HCT116 (cell line): ENCODE data around the gene CAPSL. TPM values are rescaled to one million over a fixed set of nuclear protein-coding genes. Genes with fewer than 3 reads are reported as not detected.
"Not testable (repeated sequence)": the region's sequence is repeated elsewhere in the genome, so short reads cannot be mapped to it uniquely, and the experiment has no call there.

Experiments
- ATAC-seq: fragments of 200-7000 bp; cut with Tn5 transposase; 2 replicates; pipeline ENCODE4 v1.9.1; 2020; ENCODE audit warnings: mild to moderate bottlenecking, moderate library complexity
- BruUV-seq: library from RNA; stranded (reverse); fragments of 400-500 nt; replicated peaks from 2 replicates; lab custom pipeline; 2021; lab: Mats Ljungman, UMichigan
- CTCF ChIA-PET: fragments of 300-600 bp; sonication (Branson Sonifier 250); formaldehyde crosslinking; loops from one replicate; lab custom pipeline; 2021; ENCODE audit warnings: antibody characterized with exemption; lab: Charles Lee
- POLR2A ChIA-PET: fragments of 300-600, 350-600 bp; sonication (Branson Sonifier 250); formaldehyde crosslinking; loops from one replicate; lab custom pipeline; 2021; ENCODE audit warnings: antibody characterized with exemption; lab: Charles Lee
- RAD21 ChIA-PET, 2 experiments: fragments of 300-600 bp; sonication (Branson Sonifier 250); formaldehyde crosslinking; loops; one replicate each; lab custom pipeline; 2023; ENCODE audit warnings: low total read pairs in 2 of 2; ENCODE audit not compliant: uncharacterized antibody in 2 of 2, unreplicated experiment in 2 of 2, low non-redundant PET in 1 of 2; lab: Charles Lee
- DNase-seq: peaks from one replicate; pipeline ENCODE4 v3.0.0-alpha.2; 2010; ENCODE audit warnings: low read depth, low spot score
- H2AFZ ChIP-seq: fragments of 200-600 bp; shearing (Covaris generic), sonication (generic); 2 replicates; pipeline ENCODE4 v1.6.1; 2017; ENCODE audit warnings: low read depth, mixed run types, mixed read lengths, antibody characterized with exemption, low read length; ENCODE audit not compliant: poor library complexity, severe bottlenecking
- H3K27ac ChIP-seq: 2 replicates; pipeline ENCODE4 v1.5.1; 2012; ENCODE audit warnings: low read depth, low read length
- H3K27me3 ChIP-seq: fragments of 200-600 bp; sonication (generic); 2 replicates; pipeline ENCODE4 v1.6.1; 2016; ENCODE audit warnings: mixed run types, low read length, mixed read lengths; ENCODE audit not compliant: insufficient read depth
- H3K36me3 ChIP-seq, 2 experiments: fragments of 200-500 bp in 1 of 2; fragments of 200-600 bp in 1 of 2; sonication (Bioruptor generic) in 1 of 2; sonication (generic) in 1 of 2; 2 replicates each; pipeline versions ENCODE4 v1.5.1 to v1.6.1; 2014 to 2016; ENCODE audit warnings: low read length in 2 of 2, inconsistent platforms in 1 of 2, mixed read lengths in 1 of 2, mixed run types in 1 of 2; ENCODE audit not compliant: insufficient read depth in 2 of 2, control insufficient read depth in 1 of 2
- H3K4me1 ChIP-seq, 2 experiments: fragments of 200-600 bp in 1 of 2; sonication (generic) in 1 of 2; 2 replicates each; pipeline versions ENCODE4 v1.5.1 to v1.6.1; 2012 to 2017; ENCODE audit warnings: low read length in 2 of 2, inconsistent platforms in 1 of 2, mild to moderate bottlenecking in 1 of 2, mixed read lengths in 1 of 2, mixed run types in 1 of 2, moderate library complexity in 1 of 2; ENCODE audit not compliant: insufficient read depth in 2 of 2, control insufficient read depth in 1 of 2
- H3K4me2 ChIP-seq: fragments of 200-600 bp; sonication (generic); 2 replicates; pipeline ENCODE4 v1.6.1; 2017; ENCODE audit warnings: mixed run types, low read length, mixed read lengths
- H3K4me3 ChIP-seq, 2 experiments: fragments of 200-600 bp in 1 of 2; sonication (generic) in 1 of 2; replicated peaks in 1 of 2; 2 replicates each; pipeline ENCODE4 v1.5.1; 2011 to 2016; ENCODE audit warnings: low read length in 2 of 2, control low read depth in 1 of 2, low read depth in 1 of 2, mild to moderate bottlenecking in 1 of 2, mixed read lengths in 1 of 2, mixed run types in 1 of 2
- H3K79me2 ChIP-seq: fragments of 200-600 bp; sonication (generic); 2 replicates; pipeline ENCODE4 v1.6.1; 2017; ENCODE audit warnings: mild to moderate bottlenecking, mixed run types, low read length, moderate library complexity, mixed read lengths; ENCODE audit not compliant: insufficient read depth
- H3K9ac ChIP-seq: fragments of 200-600 bp; sonication (generic); 2 replicates; pipeline ENCODE4 v1.6.1; 2016; ENCODE audit warnings: low read length, mixed read lengths
- H3K9me2 ChIP-seq: fragments of 200-600 bp; sonication (generic), shearing (Covaris generic); 2 replicates; pipeline ENCODE4 v1.6.1; 2017; ENCODE audit warnings: mixed run types, mild to moderate bottlenecking, moderate library complexity; ENCODE audit not compliant: insufficient read depth
- H3K9me3 ChIP-seq, 2 experiments: fragments of 200-500 bp in 1 of 2; fragments of 200-600 bp in 1 of 2; sonication (Bioruptor generic) in 1 of 2; sonication (generic) in 1 of 2; 2 replicates each; pipeline ENCODE4 v1.6.1; 2014 to 2017; ENCODE audit warnings: low read length in 2 of 2, mixed read lengths in 2 of 2, inconsistent platforms in 1 of 2, low read depth in 1 of 2, mild to moderate bottlenecking in 1 of 2, mixed run types in 1 of 2, moderate library complexity in 1 of 2; ENCODE audit not compliant: control insufficient read depth in 1 of 2, insufficient read depth in 1 of 2
- H4K20me1 ChIP-seq: fragments of 200-600 bp; sonication (generic), shearing (Covaris generic); 2 replicates; pipeline ENCODE4 v1.6.1; 2017; ENCODE audit warnings: mixed run types, mild to moderate bottlenecking, moderate library complexity; ENCODE audit not compliant: insufficient read depth
- ATF3 ChIP-seq: IDR thresholded peaks from 2 replicates; pipeline ENCODE4 v1.6.1; 2012
- EGR1 ChIP-seq: IDR thresholded peaks from 2 replicates; pipeline ENCODE4 v1.6.1; 2012; ENCODE audit warnings: low read depth
- EZH2 ChIP-seq: fragments of 200-600 bp; sonication (generic); IDR thresholded peaks from 2 replicates; pipeline ENCODE4 v1.6.1; 2017; ENCODE audit warnings: antibody characterized with exemption, mixed run types
- JUND ChIP-seq: IDR thresholded peaks from 2 replicates; pipeline ENCODE4 v1.6.1; 2012
- SP1 ChIP-seq: IDR thresholded peaks from 2 replicates; pipeline ENCODE4 v1.6.1; 2012; ENCODE audit warnings: low read depth
- SRF ChIP-seq: IDR thresholded peaks from 2 replicates; pipeline ENCODE4 v1.6.1; 2012; ENCODE audit warnings: low read depth
- ZBTB33 ChIP-seq: IDR thresholded peaks from 2 replicates; pipeline ENCODE4 v1.6.1; 2011; ENCODE audit warnings: mild to moderate bottlenecking, low read length, moderate library complexity; ENCODE audit not compliant: insufficient replicate concordance; ENCODE audit errors: extremely low read depth
- ZFX ChIP-seq: fragments of 450-650 bp; IDR thresholded peaks from 2 replicates; pipeline ENCODE4 v1.6.1; 2017
- intact Hi-C: fragments of 100-400 bp; cut with micrococcal nuclease; formaldehyde crosslinking; loops from 2 replicates; pipeline ENCODE4 v1.10.0; 2022
- total RNA-seq: library from RNA; stranded (reverse); gene quantifications from one replicate; pipeline ENCODE4 v1.2.1, GENCODE V29; 2021; ENCODE audit not compliant: unreplicated experiment

CAPSL gene
- total RNA-seq, 1 experiment from 2014 or later: not detected

GRCh38 chr5:35898952-35899660 lies 39.3 kb downstream of the CAPSL start:
- intact Hi-C loops: no loop called here
- no TSS peak for BruUV-seq
- peaks cover 19% of the 10 kb centered on the region; the same call in 1 of the 2 replicates for H3K27me3 ChIP-seq
- no peak for ATAC-seq
- no peak overlapping the region for H3K27ac ChIP-seq
- no peaks in the 10 kb centered on the region for H3K36me3 ChIP-seq
- H3K9ac ChIP-seq: no peak overlapping the region
- no peak for DNase-seq
- H2AFZ ChIP-seq: no peak overlapping the region
- no peaks in the 10 kb centered on the region for H3K4me1 ChIP-seq
- no peaks in the 10 kb centered on the region for H4K20me1 ChIP-seq
- ChIA-PET CTCF (no interaction called here), RAD21 (no interaction called here), POLR2A (no interaction called here)
- H3K9me3 ChIP-seq: no peaks in the 10 kb centered on the region
- no peak overlapping the region for H3K4me2 ChIP-seq
- no peak overlapping the region for H3K4me3 ChIP-seq
- H3K79me2 ChIP-seq: no peaks in the 10 kb centered on the region
- no peak for TF ChIP-seq EGR1
- no peak for TF ChIP-seq JUND
- no peak for TF ChIP-seq ZFX
- no peak for TF ChIP-seq SP1
- TF ChIP-seq ZBTB33: no peak
- no peak for TF ChIP-seq SRF
- no peak for TF ChIP-seq EZH2
- no peaks in the 10 kb centered on the region for H3K9me2 ChIP-seq

GRCh38 chr5:35894131-35894530 lies 44.3 kb downstream of the CAPSL start:
- H3K4me2 ChIP-seq: no peak overlapping the region
- POLR2A ChIA-PET: no interaction called here
- H3K36me3 ChIP-seq: no peaks in the 10 kb centered on the region
- no peaks in the 10 kb centered on the region for H3K79me2 ChIP-seq
- no peak overlapping the region for H2AFZ ChIP-seq
- no peak overlapping the region for H3K9ac ChIP-seq
- RAD21 ChIA-PET: no interaction called here
- no peaks in the 10 kb centered on the region for H3K4me1 ChIP-seq
- no peaks in the 10 kb centered on the region for H3K9me2 ChIP-seq
- ATAC-seq: no peak
- intact Hi-C loops: no loop called here
- DNase-seq: no peak
- no peak overlapping the region for H3K4me3 ChIP-seq
- H3K9me3 ChIP-seq: no peaks in the 10 kb centered on the region
- no peaks in the 10 kb centered on the region for H4K20me1 ChIP-seq
- no peak overlapping the region for H3K27ac ChIP-seq
- no TSS peak for BruUV-seq
- no peak for TF ChIP-seq ATF3
- CTCF ChIA-PET: no interaction called here
- H3K27me3 ChIP-seq: 0 out of 2 replicates have a peak, but pooled peaks cover 11% of the 10 kb centered on the region

- DNase-seq, H2AFZ ChIP-seq, H3K36me3 ChIP-seq, H3K27ac ChIP-seq, H4K20me1 ChIP-seq, POLR2A ChIA-PET, H3K9ac ChIP-seq, H3K4me3 ChIP-seq, RAD21 ChIA-PET, ATAC-seq, H3K4me2 ChIP-seq, H3K9me2 ChIP-seq, CTCF ChIA-PET, H3K4me1 ChIP-seq, BruUV-seq, H3K79me2 ChIP-seq, intact Hi-C loops, H3K9me3 ChIP-seq: not testable (repeated sequence)
- H3K27me3 ChIP-seq: 0 out of 2 replicates have a peak, but pooled peaks cover 11% of the 10 kb centered on the region
Measured at GRCh38 chr5:35892799-35893198, 45.6 kb downstream of the CAPSL start.
